ENCODE data around the gene RNF114.

RNF114 gene

DNA sequence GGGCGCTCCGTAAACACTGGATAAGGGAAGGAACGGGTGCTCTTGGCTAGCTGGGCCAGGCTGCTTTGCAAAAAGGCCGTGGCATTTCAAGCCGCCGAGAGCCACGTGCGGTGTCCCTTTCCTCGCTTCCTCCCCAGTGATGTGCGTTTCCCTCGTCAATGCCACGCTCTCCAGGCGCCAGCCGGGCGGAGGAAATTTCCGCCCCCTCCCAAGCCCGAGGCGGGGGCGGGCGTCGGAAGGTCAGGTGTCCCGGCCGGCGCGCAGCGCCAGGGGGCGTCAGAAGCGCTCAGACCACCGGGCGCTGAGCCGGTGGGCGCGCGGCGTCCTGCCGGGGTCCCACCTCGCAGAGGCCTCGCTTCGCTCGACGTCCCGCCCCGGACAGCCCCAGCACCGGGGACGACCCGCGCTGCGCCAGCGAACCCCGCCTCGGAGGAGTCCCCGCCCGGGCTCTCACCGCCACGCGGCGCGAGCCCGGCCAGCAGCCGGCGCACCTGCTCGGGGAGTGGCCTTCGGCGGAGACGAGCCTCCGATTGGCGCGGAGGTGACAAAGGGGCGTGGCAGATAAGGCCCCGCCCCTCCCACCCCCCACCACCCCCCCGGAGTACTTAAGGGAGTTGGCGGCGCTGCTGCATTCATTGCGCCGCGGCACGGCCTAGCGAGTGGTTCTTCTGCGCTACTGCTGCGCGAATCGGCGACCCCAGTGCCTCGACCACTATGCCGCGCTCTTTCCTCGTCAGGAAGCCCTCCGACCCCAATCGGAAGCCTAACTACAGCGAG is 46.3 kb downstream of the RNF114 start, which contains the start of gene SNAI1:
SNAI1 (plus strand) TSS at position 635 of the 777 bp plus-strand sequence; CDS start at position 715, 80 bp downstream.
- TF ChIP-seq, protein P1, sequence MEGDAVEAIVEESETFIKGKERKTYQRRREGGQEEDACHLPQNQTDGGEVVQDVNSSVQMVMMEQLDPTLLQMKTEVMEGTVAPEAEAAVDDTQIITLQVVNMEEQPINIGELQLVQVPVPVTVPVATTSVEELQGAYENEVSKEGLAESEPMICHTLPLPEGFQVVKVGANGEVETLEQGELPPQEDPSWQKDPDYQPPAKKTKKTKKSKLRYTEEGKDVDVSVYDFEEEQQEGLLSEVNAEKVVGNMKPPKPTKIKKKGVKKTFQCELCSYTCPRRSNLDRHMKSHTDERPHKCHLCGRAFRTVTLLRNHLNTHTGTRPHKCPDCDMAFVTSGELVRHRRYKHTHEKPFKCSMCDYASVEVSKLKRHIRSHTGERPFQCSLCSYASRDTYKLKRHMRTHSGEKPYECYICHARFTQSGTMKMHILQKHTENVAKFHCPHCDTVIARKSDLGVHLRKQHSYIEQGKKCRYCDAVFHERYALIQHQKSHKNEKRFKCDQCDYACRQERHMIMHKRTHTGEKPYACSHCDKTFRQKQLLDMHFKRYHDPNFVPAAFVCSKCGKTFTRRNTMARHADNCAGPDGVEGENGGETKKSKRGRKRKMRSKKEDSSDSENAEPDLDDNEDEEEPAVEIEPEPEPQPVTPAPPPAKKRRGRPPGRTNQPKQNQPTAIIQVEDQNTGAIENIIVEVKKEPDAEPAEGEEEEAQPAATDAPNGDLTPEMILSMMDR (IDR thresholded peaks at IDR 0.05; ENCODE audit: borderline replicate concordance, control extremely low read depth, extremely low read depth, insufficient read depth, missing control alignments), result peak; percentile 59
- DNase-seq (ENCODE audit: low spot score), result peak; percentile 99
- in situ Hi-C loops (cut with MboI; ENCODE audit: low sequenced_read_pairs, unreplicated experiment), result loop anchor here (5.0 kb wide), 1 partner anchor 70 kb away; no protein-coding TSS in a partner anchor

DNA sequence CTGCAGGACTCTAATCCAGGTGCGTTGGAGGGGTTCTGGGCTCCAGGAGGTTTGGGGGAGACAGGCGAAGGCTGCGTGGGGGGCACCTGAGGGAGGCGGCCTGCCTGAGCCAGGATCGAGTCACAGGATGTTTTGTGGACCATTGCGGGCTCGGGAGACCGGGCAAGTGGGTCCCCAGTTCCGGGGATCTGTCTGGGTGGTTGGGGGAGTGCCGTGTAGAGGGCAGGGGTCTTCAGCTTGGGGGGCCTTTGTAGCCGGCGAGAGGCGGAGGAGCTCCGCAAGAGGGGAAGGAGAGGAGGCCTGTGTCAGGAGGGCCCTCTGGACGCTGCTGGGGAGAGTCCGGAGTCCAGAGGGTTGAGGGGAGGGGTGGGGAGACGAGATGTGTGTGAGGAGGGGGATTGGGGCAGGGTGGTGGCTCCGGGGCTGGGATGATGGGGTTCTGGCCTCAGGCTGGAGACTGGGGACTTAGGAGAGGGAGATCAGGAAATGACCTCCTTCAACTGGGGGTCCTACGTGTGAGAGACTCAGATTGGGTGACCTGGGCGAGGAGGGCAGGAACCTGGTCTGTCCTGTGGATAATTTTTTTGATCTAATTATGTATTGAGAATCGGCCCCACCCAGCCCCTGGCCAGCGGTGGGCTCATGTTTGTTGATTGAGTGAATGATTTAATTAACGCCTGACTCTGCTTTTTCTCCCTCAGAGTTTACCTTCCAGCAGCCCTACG is 47.1 kb downstream of the RNF114 start:
- in situ Hi-C loops (cut with MboI; ENCODE audit: low sequenced_read_pairs, unreplicated experiment), result loop anchor here (5.0 kb wide), 1 partner anchor 69 kb away; no protein-coding TSS in a partner anchor
- TF ChIP-seq, protein P1 (IDR thresholded peaks at IDR 0.05; ENCODE audit: borderline replicate concordance, control extremely low read depth, extremely low read depth, insufficient read depth, missing control alignments), result no peak
- no peak for DNase-seq (ENCODE audit: low spot score)

DNA sequence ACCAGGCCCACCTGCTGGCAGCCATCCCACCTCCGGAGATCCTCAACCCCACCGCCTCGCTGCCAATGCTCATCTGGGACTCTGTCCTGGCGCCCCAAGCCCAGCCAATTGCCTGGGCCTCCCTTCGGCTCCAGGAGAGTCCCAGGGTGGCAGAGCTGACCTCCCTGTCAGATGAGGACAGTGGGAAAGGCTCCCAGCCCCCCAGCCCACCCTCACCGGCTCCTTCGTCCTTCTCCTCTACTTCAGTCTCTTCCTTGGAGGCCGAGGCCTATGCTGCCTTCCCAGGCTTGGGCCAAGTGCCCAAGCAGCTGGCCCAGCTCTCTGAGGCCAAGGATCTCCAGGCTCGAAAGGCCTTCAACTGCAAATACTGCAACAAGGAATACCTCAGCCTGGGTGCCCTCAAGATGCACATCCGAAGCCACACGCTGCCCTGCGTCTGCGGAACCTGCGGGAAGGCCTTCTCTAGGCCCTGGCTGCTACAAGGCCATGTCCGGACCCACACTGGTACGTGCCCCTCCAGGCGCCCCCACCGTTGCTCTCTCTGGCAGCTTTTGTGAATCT is 47.7 kb downstream of the RNF114 start:
- in situ Hi-C loops (cut with MboI; ENCODE audit: low sequenced_read_pairs, unreplicated experiment), result loop anchor here (5.0 kb wide), 1 partner anchor 68 kb away; no protein-coding TSS in a partner anchor
- TF ChIP-seq, protein P1 (IDR thresholded peaks at IDR 0.05; ENCODE audit: borderline replicate concordance, control extremely low read depth, extremely low read depth, insufficient read depth, missing control alignments), result no peak
- DNase-seq (ENCODE audit: low spot score), result no peak

DNA sequence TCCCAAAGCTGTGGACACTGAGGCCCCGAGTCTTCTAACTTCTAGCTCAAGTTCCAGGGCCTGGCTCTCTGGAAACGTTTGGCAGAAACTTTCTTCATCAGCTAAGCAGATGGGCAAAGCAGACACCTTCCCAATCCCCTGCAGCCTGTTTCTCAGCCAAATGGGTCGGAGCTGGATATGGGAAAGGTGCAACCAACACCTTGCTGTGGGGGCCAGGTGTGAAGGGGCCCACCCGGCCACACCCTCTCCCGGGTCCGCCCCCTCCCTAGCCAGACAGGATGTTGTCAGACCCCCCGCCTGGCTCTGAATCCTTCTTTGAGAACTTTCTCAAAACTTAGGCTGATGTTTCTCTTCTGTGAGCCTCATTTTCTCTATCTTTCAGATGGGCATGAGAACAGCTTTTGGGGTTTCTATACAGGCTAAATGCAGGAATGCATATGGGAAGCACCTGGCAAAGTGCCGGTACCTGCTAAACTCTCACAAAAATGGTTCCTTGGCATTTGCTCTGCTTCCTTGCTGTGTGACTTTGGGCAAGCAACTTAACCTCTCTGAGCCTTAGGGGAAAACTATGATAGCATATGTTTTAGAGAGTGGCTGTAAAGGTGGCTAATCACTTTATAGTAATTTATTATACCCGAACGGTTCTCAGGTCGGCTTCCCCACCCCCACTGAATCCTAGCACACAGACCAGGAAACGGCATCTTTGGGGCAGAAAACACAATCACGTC is 48.4 kb downstream of the RNF114 start:
- TF ChIP-seq, protein P1 (IDR thresholded peaks at IDR 0.05; ENCODE audit: borderline replicate concordance, control extremely low read depth, extremely low read depth, insufficient read depth, missing control alignments), result no peak
- in situ Hi-C loops (cut with MboI; ENCODE audit: low sequenced_read_pairs, unreplicated experiment), result loop anchor here (5.0 kb wide), 1 partner anchor 68 kb away; no protein-coding TSS in a partner anchor
- no peak for DNase-seq (ENCODE audit: low spot score)

DNA sequence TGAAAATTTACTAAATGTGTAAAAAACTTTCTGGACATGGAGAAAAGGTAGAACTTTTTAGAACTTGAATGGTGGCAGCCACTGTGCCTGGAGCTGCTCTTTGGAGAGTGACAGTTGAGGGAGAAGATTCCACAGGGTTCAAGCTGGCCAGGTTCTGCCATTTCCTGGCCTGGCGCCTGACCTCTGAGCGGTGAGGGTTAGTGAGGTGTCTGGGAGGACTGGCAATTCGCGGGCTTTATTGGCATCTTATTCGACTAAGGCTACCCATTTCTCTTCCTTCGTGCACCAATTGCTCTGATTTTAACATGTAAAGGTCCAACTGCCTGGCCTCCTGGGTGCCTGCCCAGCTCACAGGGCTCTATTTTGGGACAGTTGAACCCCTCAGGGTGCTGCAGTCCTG is 49.0 kb downstream of the RNF114 start:
- in situ Hi-C loops (cut with MboI; ENCODE audit: low sequenced_read_pairs, unreplicated experiment), result no loop called here
- no peak for DNase-seq (ENCODE audit: low spot score)
- TF ChIP-seq, protein P1 (IDR thresholded peaks at IDR 0.05; ENCODE audit: borderline replicate concordance, control extremely low read depth, extremely low read depth, insufficient read depth, missing control alignments), result no peak

DNA sequence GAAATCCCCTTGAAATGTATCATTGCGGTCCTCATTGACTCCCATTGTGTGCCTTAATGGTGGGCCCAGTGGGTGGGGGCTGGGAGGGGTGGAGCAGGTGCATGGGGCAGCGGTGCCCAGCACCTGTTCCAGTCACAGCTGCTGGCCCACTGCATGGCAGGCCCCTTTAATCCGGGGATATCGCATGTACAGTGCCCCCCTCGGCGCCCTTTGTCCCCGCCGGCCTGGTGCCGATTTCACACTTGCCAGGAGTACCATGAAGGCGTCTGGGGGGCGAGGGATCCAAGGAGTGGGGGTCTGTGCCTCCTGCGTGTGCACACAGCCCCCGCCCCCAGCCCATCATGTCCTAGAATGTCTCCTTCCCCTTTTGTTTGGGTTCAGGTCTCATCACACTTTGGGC is 49.4 kb downstream of the RNF114 start:
- in situ Hi-C loops (cut with MboI; ENCODE audit: low sequenced_read_pairs, unreplicated experiment), result no loop called here
- TF ChIP-seq, protein P1 (IDR thresholded peaks at IDR 0.05; ENCODE audit: borderline replicate concordance, control extremely low read depth, extremely low read depth, insufficient read depth, missing control alignments), result no peak
- DNase-seq (ENCODE audit: low spot score), result no peak

Data from GM13976 (cell line).